ENCODE results near the gene TUBAL3. TPM values are rescaled to one million over a fixed set of nuclear protein-coding genes. Genes with fewer than 3 reads are reported as not detected.

Gene TUBAL3
- total RNA-seq, 1 experiment from 2014 or later: 0.98 TPM

DNA sequence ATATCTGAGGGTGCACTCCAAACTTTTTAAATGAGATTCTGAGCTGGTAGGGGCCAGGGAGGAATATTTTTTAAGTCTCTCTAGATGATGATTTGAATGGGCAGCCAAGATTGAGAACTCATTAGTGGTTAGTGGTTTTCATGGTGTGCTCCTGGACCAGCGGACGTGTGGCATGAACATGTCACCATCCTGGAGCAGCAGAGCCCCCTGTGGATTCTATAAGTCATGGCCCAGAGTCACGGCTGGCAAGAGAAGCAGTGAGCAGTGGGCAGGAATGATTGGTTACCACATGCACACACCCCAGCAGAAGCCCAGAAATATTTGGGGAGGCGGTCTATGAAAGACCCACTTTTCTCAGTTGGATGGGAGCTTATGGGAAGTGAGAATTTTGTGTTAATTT, 61.1 kb downstream of the TUBAL3 start:
- BruUV-seq (replicated peaks): no TSS peak
- no peaks in the 10 kb centered on the region for H3K4me1 ChIP-seq (ENCODE audit: control insufficient read depth in 1 of 2, insufficient read depth in 2 of 2, low read length in 2 of 2)
- H3K4me2 ChIP-seq (ENCODE audit: low read length): no peak overlapping the region
- H3K4me3 ChIP-seq (replicated peaks in 1 of 2; ENCODE audit: low read depth in 1 of 2, low read length in 2 of 2): no peak overlapping the region
- no peaks in the 10 kb centered on the region for H3K36me3 ChIP-seq (ENCODE audit: control insufficient read depth in 1 of 2, insufficient read depth in 2 of 2, low read length in 2 of 2)
- peak; percentile 69 for ATAC-seq
- H3K27ac ChIP-seq (ENCODE audit: low read depth, low read length): no peak overlapping the region
- intact Hi-C loops (cut with micrococcal nuclease): no loop called here
- TF ChIP-seq SRF (IDR thresholded peaks at IDR 0.05; ENCODE audit: low read depth): no peak
- TF ChIP-seq MAX (IDR thresholded peaks at IDR 0.05): no peak
- TF ChIP-seq POLR2A (IDR thresholded peaks at IDR 0.05; ENCODE audit: borderline replicate concordance, extremely low read depth, insufficient read depth, insufficient read length): no peak
- TF ChIP-seq CEBPB (IDR thresholded peaks at IDR 0.05; ENCODE audit: low read depth): no peak
- TF ChIP-seq RAD21 (IDR thresholded peaks at IDR 0.05; ENCODE audit: low read depth): peak; percentile 14; the same call in 1 of the 2 replicates
- TF ChIP-seq CTCF (IDR thresholded peaks at IDR 0.05 in 2 of 3, conservative IDR thresholded peaks at IDR 0.05 in 1 of 3; ENCODE audit: borderline replicate concordance in 1 of 3, insufficient read depth in 1 of 3, low read depth in 2 of 3, low read length in 2 of 3): peak in 1 of 3 experiments; percentile 14; a peak in 1 of 6 replicates
- ChIA-PET CTCF (interaction anchor here (1.2 to 1.8 kb wide), 2 partner anchors 17 to 494 kb away, joined by 3 to 5 read pairs; no protein-coding TSS in a partner anchor), POLR2A (no interaction called here), RAD21 (ENCODE audit: low non-redundant PET in 1 of 2, low total read pairs in 2 of 2, uncharacterized antibody in 2 of 2, unreplicated experiment in 2 of 2) (no interaction called here)
- no peaks in the 10 kb centered on the region; the same call in 1 of the 2 replicates for H3K27me3 ChIP-seq (ENCODE audit: insufficient read depth, low read length)
- no peaks in the 10 kb centered on the region for H3K9me3 ChIP-seq (ENCODE audit: control insufficient read depth in 1 of 2, insufficient read depth in 1 of 2, low read depth in 1 of 2, low read length in 2 of 2)
- H3K9me2 ChIP-seq (ENCODE audit: insufficient read depth): no peaks in the 10 kb centered on the region
- H2AFZ ChIP-seq (ENCODE audit: low read depth, low read length, poor library complexity, severe bottlenecking): no peak overlapping the region
- H4K20me1 ChIP-seq (ENCODE audit: insufficient read depth): no peaks in the 10 kb centered on the region; the same call in 1 of the 2 replicates
- no peak for DNase-seq (ENCODE audit: low read depth, low spot score)
- H3K9ac ChIP-seq (ENCODE audit: low read length): no peak overlapping the region
- no peaks in the 10 kb centered on the region for H3K79me2 ChIP-seq (ENCODE audit: insufficient read depth, low read length)

Other genes starting within 250 kb of the TUBAL3 start
- gene AKR1C8, start 219.7 kb downstream of the TUBAL3 start, total RNA-seq (2021; ENCODE audit: unreplicated experiment): not detected
- not detected for gene AKR1C4, start 208.0 kb downstream of the TUBAL3 start, total RNA-seq (2021; ENCODE audit: unreplicated experiment)
- not detected for gene UCN3, start 39.9 kb downstream of the TUBAL3 start, total RNA-seq (2021; ENCODE audit: unreplicated experiment)
- 51.2 TPM for gene NET1, start 7.7 kb upstream of the TUBAL3 start, total RNA-seq (2021; ENCODE audit: unreplicated experiment)
- not detected for gene CALML5, start 94.7 kb upstream of the TUBAL3 start, total RNA-seq (2021; ENCODE audit: unreplicated experiment)
- gene CALML3, start 120.1 kb upstream of the TUBAL3 start, total RNA-seq (2021; ENCODE audit: unreplicated experiment): not detected

All from HCT116 (cell line).